ENCODE data around the gene SPECC1. TPM values are rescaled to one million over a fixed set of nuclear protein-coding genes. Genes with fewer than 3 reads are reported as not detected.

The SPECC1 gene
- total RNA-seq, 4 donors from 2014 or later = 44.5 to 87.9 (median 70.0) TPM

- no peak for TF ChIP-seq CTCF (IDR thresholded peaks at IDR 0.05; ENCODE audit: low read depth)
Measured at GRCh38 chr17:20159406-20160069, 150.4 kb downstream of the SPECC1 start.

- TF ChIP-seq CTCF (IDR thresholded peaks at IDR 0.05; ENCODE audit: low read depth) = no peak
Measured at GRCh38 chr17:20170085-20170484, 160.9 kb downstream of the SPECC1 start.

- TF ChIP-seq CTCF (IDR thresholded peaks at IDR 0.05; ENCODE audit: low read depth) = no peak
Measured at GRCh38 chr17:20171741-20172365, 162.7 kb downstream of the SPECC1 start.

- TF ChIP-seq CTCF (IDR thresholded peaks at IDR 0.05; ENCODE audit: low read depth) = no peak
Measured at GRCh38 chr17:20172376-20172775, 163.2 kb downstream of the SPECC1 start.

- TF ChIP-seq CTCF (IDR thresholded peaks at IDR 0.05; ENCODE audit: low read depth) = no peak
Measured at GRCh38 chr17:20173091-20173490, 163.9 kb downstream of the SPECC1 start.

- TF ChIP-seq CTCF (IDR thresholded peaks at IDR 0.05; ENCODE audit: low read depth) = no peak
Measured at GRCh38 chr17:20174588-20175265, 165.6 kb downstream of the SPECC1 start.

GRCh38 chr17:20179041-20179440, 169.9 kb downstream of the SPECC1 start:
- TF ChIP-seq CTCF (IDR thresholded peaks at IDR 0.05; ENCODE audit: low read depth) = no peak

Data from subcutaneous adipose tissue (tissue), 4 donors.